GM19193 (cell line): ENCODE measurements around the gene TPCN1.
A peak's percentile ranks its signal among the peaks of the same experiment; 100 is the strongest.

Experiments used
- POLR2A ChIP-seq: IDR thresholded peaks from 4 replicates; pipeline ENCODE4 v1.6.1; 2011; ENCODE audit not compliant: insufficient read depth, insufficient read length; ENCODE audit errors: extremely low read depth

Gene TPCN1

GRCh38 chr12:113328368-113328889, 107.2 kb downstream of the TPCN1 start:
- TF ChIP-seq POLR2A, result no peak

- TF ChIP-seq POLR2A, result no peak
Observed at GRCh38 chr12:113329022-113329790, 107.9 kb downstream of the TPCN1 start.

- TF ChIP-seq POLR2A, result no peak
Observed at GRCh38 chr12:113329791-113330417, 108.6 kb downstream of the TPCN1 start.

- TF ChIP-seq POLR2A, result no peak
Observed at GRCh38 chr12:113330505-113330904, 109.2 kb downstream of the TPCN1 start.

GRCh38 chr12:113332688-113333417, 111.6 kb downstream of the TPCN1 start:
- TF ChIP-seq POLR2A, result no peak

DNA sequence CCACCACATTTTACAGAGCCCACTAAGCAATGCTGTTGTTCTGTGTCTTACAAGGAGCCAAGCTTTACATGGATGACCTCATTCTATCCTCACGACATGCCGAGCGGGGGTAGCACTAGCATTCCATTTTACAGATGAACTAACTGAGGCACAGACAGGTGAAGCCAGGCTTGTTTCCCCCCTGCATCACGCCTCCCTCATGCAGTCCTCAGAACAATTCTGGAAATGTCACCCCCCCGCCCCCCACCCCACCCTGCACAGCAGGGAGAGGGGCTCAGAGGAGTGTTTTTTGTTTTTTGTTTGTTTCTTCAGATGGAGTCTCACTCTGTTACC, 112.1 kb downstream of the TPCN1 start:
- no peak for TF ChIP-seq POLR2A

DNA sequence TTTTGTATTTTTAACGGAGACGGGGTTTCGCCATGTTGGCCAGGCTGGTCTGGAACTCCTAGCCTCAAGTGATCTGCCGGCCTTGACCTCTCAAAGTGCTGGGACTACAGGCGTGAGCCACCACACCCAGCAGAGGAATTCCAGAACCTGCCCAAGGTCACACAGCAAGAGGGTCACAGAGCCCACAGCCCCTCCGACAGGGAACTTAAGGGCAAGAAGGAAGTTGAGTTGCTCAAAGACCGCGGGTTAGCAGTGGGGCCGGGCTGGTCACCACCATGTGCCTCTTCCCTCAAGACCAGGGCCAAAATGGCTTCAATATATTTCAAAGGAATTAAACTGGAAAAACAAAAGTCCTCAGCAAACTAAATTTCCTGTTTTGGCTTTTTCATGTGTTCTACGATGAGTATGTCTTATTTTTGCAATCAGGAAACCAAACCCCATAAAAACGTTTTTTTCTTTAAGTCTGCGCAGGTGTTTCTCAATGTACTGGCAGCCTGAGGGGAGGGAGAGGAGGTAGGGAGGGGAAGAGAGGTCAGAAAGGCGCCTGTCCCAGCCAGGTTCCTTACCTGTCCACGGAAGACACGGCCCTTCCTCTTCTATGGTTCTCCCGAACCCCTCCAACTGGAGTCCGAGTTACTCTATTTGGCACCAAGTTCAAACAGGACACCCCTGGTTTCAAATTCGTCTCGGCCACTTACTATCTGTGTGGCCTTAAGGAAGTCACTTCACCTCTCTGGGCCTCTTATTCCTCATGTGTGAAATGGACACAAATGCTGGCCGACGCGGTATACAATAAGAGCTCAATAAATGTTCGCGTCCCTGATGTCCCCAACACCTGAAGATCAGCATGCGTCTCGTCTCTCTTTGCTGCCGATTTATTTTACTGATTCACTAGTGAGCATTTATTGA, 112.9 kb downstream of the TPCN1 start:
- no peak for TF ChIP-seq POLR2A

DNA sequence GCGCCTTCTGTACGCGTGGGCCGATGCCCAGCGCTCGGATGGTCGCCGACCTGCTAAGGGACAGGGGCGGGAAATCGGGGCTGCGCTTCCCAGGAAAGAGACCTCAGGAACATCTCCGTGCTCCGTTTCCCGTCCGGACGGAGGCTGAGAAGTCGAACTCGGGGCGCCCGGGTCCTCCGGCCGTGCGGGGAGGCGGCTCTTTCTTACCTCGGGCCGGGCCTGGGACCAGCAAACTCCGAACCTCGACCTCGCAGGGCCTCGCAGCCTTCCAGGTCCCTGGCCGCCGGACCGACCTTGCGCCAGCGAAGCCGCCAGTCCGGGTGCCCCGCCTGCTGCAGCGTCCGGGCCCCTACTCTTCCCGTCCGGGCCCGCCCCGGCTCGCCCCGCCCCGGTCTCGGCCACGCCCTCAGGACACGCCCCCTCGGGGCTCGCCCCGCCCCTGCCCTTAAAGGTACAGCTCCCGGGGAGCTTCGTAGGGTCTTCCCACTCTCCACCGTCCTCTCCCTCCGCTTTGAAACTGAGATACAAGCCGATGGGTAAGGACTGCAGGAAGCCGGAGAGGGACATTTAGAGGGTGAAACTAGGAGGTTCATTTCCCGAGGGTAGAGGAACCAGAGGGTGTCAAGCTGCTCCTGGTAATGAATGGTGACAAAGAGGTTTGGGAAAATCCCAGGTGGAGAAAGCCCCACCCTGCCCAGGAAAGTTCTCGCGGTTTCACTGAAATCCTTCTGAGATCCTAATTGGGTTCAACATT, 113.7 kb downstream of the TPCN1 start, which contains the start of gene SLC8B1:
Gene SLC8B1, minus strand, starts transcription at position 324 of the 754 bp plus-strand sequence. CDS start 2,231 bp downstream, outside the sequence.
- peak; percentile 78 for TF ChIP-seq POLR2A

DNA sequence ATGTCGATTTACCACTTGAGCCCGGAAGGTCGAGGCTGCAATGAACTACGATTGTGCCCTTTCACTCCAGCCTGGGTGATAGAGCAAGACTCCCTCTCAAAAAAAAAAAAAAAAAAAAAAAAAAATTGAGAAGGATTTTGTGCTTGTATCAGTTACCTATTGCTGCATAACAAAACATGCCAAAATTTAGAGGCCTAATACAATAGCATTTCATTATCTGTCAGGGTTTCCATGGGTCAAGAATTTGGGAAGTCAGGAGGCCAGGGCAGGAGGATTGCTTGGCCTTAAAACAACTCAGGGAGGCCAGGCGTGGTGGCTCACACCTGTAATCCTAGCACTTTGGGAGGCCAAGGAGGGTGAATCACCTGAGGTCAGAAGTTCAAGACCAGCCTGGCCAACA, 118.3 kb downstream of the TPCN1 start:
- TF ChIP-seq POLR2A, result no peak

DNA sequence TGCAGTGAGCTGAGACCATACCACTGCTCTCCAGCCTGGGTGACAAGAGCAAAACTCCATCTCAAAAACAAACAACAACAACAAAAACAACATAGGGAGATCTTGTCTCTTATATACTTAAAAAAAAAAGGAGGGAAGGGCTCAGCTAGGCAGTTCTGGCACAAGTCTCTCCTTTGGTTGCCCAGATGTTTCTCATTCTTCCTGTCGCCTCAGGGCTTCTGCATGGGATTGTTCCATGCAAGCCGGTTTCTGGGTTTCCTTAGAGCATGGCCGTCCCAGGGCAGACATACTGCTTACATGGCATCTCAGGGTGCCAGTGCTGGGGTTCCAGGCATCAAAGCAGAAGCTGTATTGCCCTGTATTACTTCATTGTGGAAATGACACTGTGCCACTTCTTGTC, 118.8 kb downstream of the TPCN1 start:
- TF ChIP-seq POLR2A, result no peak

DNA sequence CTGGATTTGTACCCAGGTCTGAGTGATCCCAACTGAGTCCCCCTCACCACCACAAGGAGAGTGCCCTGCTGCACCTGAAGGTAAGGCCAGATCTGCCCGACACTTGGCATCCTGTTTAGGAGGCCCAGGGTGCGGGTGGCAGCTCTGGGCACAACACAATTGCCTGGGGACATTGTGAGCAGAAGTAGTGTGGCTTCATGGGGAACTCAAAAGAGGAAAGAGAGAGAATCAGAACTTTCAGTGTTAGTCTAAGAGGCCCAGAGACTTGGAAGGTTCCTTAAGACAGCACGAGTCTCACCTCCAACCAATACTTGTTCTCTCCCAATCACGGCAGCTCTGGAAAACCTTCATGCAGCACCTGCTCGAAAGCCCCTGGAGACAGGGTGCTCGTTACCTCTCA, 120.3 kb downstream of the TPCN1 start:
- no peak for TF ChIP-seq POLR2A

GRCh38 chr12:113345318-113345717, 124.1 kb downstream of the TPCN1 start:
- TF ChIP-seq POLR2A, result no peak

GRCh38 chr12:113346353-113346752, 125.1 kb downstream of the TPCN1 start:
- TF ChIP-seq POLR2A, result no peak

DNA sequence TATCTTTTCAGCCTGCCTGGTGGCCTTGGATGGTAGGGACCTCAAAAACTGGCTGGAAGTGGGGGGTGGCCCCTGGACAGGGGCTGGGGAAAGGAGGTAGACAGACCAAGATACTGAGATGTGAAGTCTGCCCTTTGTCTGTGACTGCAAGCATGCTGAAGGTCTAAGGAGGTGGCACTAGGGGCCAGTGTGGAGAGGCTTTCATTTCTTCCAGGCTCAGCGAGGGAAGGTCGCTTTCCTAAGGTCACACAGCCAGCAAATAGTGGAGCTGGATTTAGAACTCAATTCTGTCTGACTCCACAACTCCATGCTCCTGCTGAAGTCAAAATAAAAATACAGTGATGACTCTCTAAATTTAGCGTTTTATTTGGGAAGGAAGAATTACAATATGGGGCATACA, 125.8 kb downstream of the TPCN1 start:
- TF ChIP-seq POLR2A, result no peak

DNA sequence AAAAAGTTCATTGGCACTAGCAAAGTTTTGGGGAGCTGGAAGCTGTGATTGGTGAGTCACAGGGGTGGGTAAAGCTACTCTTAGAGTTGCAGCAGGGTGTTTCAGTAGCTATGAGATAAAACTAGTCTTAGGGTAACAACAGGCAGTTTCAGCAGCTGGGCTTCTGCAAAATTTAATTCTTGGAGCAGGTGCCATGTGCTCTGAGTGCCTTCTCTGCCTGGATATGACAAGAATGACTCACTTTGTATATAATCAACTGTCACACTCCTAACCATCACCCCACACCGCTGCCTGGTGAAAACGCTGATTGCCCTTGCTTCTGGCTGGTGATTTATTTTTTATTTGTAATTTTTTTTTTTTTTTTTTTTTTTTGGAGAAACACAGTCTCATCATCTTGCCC, 126.6 kb downstream of the TPCN1 start:
- no peak for TF ChIP-seq POLR2A
